Measurements from ENCODE around the gene HEPHL1.
"Not testable (repeated sequence)": the region's sequence is repeated elsewhere in the genome, so short reads cannot be mapped to it uniquely, and the experiment has no call there.

HEPHL1 gene, protein sequence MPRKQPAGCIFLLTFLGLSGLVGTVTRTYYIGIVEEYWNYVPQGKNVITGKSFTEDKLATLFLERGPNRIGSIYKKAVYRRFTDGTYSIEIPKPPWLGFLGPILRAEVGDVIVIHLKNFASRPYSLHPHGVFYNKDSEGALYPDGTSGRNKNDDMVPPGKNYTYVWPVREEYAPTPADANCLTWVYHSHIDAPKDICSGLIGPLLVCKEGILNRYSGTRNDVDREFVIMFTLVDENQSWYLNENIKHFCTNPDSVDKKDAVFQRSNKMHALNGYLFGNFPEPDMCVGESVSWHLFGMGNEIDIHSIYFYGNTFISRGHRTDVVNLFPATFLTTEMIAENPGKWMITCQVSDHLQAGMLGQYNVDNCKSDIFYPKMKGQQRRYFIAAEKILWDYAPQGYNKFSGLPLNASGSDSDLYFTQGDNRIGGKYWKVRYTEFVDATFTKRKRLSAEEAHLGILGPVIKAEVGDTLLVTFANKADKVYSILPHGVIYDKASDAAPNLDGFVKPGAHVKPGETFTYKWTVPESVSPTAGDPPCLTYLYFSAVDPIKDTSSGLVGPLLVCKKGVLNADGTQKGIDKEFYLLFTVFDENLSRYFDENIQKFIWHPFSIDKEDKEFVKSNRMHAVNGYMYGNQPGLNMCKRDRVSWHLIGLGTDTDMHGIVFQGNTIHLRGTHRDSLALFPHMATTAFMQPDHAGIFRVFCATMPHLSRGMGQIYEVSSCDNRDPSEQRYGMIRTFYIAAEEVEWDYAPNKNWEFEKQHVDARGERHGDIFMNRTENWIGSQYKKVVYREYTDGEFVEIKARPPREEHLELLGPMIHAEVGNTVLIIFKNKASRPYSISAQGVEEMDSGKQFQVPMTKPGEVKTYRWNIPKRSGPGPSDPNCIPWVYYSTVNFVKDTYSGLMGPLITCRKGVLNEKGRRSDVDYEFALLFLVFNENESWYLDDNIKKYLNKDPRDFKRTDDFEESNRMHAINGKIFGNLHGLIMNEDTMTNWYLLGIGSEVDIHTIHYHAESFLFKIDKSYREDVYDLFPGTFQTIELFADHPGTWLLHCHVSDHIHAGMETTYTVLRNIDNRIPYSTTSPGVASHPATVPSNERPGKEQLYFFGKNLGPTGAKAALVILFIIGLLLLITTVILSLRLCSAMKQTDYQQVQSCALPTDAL

DNA sequence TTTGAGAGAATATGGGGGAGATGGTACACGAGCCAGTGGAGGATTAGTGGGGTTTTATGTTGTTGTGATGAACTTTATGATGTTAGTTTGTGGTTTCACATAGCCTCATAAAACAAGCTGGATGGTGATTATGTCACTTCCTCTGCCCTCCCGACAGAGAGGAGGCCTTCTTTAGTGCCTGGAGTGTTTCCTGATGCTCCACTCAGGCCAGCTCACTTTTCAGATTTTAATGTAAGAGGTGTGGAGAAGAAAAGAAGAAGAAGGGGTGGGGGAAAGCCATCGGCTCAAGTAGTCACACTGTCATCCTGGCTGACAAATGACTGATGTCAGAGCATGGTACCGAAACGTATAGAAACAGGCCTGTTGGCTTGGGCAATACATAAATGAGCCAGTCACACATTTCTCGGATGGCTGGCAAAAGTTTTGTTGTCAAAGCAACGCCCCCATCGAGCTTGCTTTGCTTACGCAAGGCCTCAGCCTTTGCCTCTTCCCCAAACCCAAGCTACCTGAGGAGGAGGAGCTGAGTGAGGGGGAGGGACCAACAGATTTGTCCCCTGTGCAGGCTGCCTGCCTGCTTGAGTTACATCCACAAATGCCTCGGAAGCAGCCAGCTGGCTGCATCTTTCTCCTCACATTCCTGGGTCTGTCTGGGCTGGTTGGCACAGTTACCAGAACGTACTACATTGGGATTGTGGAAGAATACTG, at the start of gene HEPHL1:
TSS of gene HEPHL1 (plus strand) at position 578 of the 705 bp plus-strand sequence. CDS start at position 593, 15 bp downstream.
- DNase-seq = no peak

DNA sequence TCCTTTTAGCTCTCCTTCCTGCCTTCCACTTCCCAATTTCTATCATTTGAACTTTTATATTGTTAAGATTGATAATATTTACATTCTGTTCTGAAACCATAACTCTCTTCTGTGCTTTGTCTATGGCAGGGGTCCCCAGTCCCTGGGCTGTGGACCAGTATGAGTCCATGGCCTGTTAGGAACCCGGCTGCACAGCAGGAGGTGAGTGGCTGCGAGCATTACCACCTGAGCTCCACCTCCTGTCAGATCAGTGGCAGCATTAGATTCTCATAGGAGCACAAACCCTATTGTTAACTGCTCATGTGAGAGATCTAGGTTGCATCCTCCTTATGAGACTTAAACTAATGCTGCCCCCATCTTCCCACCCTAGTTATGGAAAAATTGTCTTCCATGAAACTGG, 48.4 kb upstream of the HEPHL1 start:
- DNase-seq = no peak

DNA sequence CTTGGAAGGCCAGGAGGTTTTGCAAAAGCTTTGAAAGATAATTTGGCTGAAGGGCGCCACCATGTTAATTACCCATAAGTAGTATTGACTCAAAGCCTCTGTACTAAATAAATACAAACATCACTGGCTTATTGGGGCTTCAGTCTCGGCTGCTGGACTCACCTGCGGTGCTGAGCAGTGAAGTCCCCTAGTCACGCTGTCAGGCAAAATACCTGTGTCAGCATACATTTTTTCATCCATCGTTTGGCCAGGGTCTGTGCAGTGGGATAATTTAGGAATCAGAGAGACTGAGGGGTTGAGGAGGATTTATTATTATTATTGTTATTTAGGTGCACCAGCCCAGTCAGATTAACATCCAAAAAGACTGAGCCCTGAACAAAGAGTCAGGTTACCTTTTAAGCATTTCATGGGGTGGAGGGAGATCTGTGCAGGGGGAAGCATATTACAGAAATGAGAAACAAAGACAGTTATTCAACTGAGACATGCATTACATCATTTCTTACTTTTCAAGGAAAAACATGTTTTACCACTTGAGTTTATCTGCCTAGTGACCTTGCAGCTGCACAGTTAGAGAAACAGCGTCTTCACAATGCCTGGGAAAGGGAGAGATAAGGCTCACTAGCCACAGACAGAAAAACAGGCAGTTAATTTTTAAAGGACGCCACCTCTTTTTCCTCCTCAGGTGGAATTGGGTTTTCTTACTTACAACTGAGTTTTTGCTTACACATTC, 47.7 kb upstream of the HEPHL1 start:
- DNase-seq = not testable (repeated sequence)

DNA sequence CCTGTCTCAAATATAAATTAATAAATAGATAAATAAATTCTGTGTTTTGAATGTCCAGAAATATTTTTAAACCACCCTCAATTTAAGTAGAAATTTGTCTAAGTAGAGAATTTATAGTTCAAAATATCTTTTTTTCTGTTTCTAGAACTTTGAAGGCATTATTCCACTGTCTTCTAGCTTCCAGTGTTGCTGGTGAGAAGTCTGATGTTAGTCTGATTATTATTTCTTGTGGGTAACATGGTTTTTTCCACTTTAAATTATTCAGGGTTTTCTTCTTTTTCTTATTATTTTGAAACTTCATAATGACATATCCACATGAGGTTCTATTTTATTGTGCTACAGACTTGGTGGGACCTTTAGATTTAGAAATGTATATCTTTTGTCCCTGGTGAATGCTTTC, 46.4 kb upstream of the HEPHL1 start:
- DNase-seq = no peak

DNA sequence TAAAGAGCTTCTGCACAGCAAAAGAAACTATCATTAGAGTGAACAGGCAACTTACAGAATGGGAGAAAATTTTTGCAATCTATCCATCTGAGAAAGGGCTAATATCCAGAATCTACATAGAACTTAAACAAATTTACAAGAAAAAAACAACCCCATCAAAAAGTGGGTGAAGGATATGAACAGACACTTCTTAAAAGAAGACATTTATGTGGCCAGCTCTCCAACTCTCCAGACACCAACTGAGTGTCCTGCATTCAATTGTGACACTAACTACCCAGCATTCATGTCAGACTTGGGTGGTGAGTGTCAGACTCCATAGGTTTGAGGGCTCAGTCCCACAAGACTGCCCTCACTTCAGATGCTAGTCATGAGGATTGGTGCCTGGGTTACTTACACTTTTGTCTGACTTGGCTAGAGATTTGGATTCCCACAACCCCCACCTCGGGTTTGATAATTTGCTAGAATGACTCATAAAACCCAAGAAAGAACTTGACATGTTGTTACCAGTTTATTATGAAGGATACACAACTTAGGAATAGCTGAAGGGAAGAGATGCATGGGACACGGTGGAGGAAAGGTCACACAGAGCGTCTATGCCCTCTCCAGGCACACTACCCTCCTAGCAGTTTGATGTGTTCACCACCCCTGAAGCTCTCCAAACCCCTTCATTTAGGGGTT, 44.4 kb upstream of the HEPHL1 start:
- not testable (repeated sequence) for DNase-seq

DNA sequence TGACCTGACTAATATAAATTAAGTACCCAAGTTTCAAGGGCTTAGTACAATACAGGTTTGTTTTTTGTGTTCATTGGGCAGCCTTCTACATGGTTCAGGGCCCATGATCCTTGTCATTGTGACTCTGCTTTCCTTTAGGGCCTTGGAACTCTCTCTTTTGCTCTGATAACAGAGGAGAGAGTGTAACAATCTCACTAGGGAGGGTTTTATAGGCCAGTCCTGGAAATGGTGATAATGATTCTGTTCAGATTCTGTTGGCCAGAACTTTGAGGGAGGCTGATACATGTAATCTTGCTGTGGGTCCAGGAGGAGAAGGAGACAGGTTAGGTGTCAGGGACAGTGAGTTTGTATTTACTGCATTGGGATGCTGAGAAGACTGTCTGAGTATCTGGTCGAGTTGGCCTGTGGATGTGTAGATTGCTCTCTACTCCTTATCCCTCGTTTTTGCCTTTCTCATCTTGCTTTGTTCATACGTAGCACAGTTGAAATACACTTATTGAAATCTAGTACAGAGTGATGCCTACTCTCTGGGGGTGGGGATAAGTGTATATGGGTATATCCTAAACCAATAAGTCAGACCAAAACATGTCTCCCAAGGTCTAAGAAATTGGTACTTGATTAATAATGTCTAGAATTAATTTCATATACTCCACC, 37.5 kb upstream of the HEPHL1 start:
- no peak for DNase-seq

DNA sequence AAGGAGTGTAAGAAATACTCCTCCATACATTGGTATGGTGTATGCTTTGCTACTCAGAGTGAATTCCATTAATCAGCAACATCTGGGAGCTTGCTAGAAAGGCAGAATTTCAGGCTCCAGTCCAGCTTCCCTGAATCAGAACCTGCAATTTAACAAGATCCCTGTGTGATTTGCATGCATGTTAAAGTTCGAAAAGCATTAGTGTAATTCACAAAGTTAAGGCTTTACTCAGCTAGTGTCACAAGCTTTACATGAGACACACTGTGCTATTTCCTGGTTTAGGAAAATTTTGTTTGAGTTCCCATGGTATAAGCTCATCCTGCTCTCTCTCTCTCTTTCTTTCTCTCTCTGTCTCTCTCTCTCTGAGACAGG, 37.0 kb upstream of the HEPHL1 start:
- DNase-seq = no peak

DNA sequence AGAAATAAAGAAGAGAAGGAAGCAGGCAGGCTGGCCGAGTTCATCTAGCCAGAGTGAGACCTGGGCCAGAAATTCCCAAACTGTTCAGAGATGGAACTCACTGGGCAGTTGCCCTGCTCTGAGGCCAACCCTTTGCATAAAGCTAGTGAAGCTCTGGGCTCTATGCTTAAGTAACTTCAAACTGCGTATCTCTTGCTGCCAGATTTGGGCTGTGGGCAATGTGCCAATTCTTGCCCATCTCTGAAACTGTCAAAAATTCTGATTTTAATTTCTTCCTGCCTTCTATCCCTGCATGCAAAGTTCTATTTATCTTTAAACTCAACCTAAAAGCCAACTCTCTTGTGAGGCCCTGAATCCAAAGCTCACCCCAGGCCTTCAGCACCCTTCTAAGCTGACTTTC, 36.2 kb upstream of the HEPHL1 start:
- no peak for DNase-seq

DNA sequence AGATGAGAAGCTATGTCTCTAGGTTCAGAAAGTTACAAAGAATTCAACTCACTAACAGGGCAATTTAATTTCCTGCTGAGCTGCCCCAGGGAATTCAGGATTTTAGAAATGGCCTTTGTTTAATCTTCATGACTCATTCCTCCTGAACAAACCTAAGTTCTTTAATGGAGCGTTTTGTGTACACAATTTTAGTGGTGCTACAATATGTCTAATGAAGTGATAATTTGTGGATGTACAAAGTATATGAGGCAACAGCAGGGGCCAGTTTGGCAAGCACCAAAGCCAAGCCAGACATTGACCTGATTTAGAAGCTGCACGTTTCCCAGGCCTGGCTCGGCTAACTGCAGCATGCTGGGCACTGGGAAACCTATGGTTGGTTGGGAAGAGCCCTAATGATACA, 34.4 kb upstream of the HEPHL1 start:
- DNase-seq = no peak

DNA sequence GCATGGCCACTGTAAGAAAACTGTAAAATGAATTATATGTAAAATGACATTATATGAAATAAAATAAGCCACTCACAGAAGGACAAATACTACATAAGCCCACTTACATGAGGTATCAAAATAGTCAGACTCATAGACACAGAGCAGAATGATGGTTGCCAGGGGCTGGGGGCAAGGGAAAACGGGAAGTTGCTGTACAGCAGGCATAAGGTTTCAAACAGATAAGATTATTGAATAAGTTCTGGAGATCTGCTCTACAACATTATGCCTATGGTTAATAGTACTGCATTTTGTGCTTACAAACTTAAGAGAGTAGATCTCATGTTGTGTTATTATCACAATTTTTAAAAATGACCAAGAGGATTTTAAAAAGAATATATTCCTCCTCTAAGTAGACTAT, 32.7 kb upstream of the HEPHL1 start:
- no peak for DNase-seq

DNA sequence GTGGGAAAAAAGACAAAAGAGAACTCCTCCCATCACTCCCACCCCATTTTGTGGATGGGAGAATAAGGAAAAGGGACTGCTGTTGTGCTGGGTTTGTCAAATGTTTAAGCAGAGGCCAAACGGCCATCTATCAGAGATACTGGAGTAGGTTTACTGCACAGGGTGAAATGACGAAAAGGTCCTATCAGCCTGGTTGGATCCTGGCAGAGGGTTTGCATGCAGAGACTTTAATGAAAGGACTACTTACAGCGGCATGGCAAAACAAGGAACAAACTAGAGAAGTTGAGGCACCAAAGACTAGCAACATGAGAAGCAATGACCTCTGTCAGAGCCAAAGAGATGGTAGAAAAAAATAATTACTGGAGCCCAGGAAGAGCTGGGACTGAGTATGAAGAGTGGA, 32.2 kb upstream of the HEPHL1 start:
- no peak for DNase-seq

DNA sequence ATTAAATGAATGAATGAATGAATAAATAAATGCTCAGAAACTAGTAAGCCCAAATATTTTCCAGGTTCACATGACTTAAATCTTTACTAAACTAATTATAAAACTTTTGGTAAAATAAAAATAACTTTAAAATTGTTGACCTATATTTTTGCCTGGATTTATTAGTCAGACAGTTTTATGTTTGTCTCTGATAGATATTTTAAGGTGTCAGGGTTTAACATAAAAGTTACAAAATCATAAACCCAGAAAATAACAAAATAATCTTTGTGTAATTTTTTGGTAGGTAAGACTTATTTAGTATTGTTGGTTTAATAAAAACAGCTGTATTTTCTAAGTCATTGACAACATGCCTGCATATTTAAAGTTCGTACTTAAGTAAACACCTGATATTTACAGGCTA, 27.4 kb upstream of the HEPHL1 start:
- no peak for DNase-seq

DNA sequence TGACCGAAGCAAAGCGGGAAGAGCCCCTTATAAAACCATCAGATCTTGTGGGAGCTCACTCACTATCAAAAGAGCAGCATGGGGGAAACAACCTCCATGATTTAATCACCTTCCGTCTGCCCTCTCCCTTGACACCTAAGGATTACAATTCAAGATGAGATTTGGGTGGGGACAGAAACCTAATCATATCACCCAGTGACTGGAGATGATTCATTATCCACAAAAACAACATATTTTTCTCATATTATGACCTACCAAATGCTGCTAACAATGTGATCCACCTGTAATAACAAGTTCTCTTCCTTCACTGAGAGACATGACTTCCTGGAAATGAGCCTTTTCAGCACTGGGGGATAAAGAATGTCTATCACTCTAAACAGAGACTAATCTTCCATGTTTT, 23.4 kb upstream of the HEPHL1 start:
- DNase-seq = no peak

DNA sequence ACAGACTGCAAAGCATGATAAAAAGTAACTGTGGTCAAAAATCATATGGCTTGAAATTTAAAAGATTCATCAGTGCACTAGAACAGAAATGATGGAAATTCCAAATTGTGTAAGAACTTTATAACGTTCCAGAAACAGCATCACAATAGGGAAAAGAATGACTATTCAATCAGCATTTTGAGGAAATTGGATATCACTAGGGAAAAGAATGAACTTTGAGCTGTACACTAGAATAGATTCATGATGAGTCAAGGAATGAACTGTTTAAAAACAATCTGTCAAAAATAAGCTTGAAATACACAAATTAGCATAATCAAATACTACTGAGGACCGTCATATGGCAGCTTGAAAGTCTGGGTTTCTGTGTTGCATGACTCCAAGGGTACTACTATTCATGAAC, 20.5 kb upstream of the HEPHL1 start:
- DNase-seq = no peak

DNA sequence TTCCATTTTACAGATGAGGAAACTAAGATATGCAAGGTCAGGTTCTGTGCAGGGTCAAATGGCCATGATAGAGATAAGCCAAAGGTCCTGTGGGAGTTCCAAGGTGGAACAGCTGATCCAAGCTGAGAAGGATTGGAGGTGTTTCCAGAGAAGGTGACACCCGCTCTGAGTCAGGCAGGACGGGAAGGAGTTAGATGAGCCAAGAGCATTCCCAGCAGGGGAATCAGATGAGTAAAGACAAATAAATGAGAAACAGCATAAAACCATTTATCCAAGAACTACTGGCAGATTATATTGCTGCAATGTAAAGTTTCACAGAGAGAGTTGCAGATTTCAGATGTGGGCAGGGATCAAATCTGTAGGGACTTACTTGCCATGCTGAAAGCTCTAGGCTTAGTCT, 18.9 kb upstream of the HEPHL1 start:
- no peak for DNase-seq

DNA sequence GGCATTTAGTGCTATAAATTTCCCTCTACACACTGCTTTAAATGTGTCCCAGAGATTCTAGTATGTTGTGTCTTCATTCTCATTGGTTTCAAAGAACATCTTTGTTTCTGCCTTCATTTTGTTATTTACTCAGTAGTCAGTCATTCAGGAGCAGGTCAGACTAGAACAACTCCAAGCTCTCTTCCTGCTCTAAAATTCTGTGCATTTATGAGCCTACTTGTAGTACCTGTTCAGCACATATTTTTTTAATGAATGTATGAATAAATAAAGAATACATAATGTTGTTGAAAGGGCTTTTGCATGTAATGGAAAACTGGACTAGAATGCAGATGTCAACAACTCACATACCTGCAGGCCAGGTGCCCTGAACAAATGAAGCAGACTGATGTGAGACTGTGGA, 13.7 kb upstream of the HEPHL1 start:
- no peak for DNase-seq

DNA sequence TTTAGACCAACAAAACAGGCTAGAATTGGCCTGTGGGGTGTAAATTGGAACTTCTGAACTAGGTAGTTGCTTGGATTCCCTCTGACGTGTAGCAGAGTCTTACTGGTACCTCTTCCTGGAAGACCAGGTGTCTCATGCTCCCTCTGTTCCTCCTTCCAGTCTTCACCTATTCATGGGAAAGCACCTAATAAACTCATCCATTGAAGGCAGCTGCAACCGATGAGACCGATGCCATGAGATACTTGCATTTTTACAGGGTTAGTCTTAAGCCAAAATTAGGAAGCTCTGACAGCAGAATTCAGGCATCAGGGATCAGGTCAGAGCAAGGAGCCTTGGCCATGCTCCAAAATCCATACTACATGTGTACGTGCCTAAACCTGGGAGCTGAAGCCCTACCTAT, 13.2 kb upstream of the HEPHL1 start:
- no peak for DNase-seq

DNA sequence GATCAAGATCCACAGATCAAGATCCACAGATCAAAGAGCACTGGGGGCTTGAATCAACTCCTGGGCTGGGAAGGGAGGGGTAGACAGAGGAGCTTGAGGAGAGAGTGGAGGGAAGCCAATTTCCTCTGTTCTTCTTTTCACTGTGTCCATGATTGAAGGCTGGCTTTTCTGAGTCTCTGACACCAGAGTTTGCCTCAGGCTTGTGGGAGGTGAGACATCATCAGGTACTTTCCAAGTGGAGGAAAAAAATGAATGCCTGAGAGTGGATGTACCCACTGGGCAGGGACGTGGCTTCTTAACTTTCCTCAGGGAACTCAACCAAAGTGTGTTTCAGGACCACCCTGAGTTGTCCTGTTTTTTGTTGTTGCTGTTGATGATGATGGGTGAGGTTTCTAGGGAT, 11.0 kb upstream of the HEPHL1 start:
- DNase-seq = no peak

DNA sequence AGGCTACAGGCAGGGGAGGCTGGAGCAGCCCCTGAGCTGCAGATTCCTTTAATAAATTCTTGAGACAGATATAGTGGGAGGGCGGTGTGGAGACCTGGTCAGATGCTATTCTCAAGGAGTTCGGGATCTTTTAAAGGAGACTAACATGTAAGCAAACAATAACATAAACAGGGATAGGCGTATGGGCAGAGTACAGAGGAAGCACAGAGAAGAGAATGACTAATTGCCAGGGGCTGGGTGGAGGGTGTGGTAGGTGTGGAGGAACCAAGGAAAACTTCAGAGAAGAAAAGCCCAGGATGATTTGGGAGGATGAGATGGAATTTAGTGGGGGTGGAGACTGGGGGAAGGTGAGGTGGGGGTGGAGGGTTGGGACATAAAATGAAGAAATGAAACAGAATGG, 9.7 kb upstream of the HEPHL1 start:
- DNase-seq = no peak

DNA sequence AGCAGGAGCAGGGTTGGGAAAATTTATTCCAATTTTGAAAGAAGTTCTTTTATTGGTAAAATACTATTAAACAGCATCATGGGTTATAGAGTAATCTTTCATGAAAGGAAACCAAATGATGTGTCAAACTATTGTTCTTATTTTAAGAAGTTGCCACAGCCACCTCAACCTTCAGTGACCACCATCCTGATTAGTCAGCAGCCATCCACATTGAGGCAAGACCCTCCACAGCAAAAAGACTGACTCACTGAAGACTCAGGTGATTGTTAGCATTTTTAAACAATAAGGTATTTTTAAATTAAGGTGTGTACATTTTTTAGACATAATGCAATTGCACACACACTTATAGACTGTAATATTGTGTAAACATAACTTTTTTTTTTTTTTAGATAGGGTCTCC, 3.7 kb upstream of the HEPHL1 start:
- no peak for DNase-seq

DNA sequence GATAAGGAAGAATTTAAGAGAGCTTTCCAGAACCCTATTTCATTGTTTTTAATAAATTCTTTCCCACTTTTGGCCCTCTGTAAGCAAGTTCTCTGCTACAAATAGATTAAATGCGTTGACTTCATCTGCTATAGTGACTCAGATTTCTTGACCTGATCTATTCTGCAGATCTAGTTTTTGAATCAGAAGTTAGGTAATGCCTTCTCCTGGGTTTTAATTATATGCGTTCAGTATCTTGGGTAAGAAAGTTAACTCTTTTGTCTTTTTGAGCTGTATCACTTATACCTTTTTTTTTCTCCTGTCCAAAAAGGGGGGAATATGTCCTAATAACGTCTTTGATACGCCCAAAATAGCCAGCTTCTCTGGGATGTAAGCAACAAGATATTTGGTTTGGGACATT, 2.4 kb upstream of the HEPHL1 start:
- DNase-seq = no peak
